Peyer's patch (tissue), 4 donors: ENCODE data around the gene CDK13. TPM values are rescaled to one million over a fixed set of nuclear protein-coding genes. Genes with fewer than 3 reads are reported as not detected.

Experiments used
- DNase-seq, 3 donors: peaks; one replicate each; pipeline ENCODE4 v3.0.0-alpha.2; 2017 to 2019
- H3K27ac ChIP-seq, 4 donors: fragments of 200-600 bp; sonication (generic); one replicate each; pipeline ENCODE4 v1.5.1; 2016 to 2019
- H3K27me3 ChIP-seq, 2 donors: fragments of 200-600 bp; sonication (generic); one replicate each; pipeline ENCODE4 v1.5.1; 2019
- H3K36me3 ChIP-seq, 3 donors: fragments of 200-600 bp; sonication (generic); one replicate each; pipeline ENCODE4 v1.5.1; 2016 to 2019
- H3K4me1 ChIP-seq, 4 donors: fragments of 200-600 bp; sonication (generic); one replicate each; pipeline ENCODE4 v1.5.1; 2016 to 2019
- H3K4me3 ChIP-seq, 4 donors: fragments of 200-600 bp; sonication (generic); 1 replicate in 3 of 4; 2 replicates in 1 of 4; pipeline ENCODE4 v1.5.1; 2016 to 2019; ENCODE audit warnings: mild to moderate bottlenecking in 1 of 4
- H3K9me3 ChIP-seq, 4 donors: fragments of 200-600 bp; sonication (generic); one replicate each; pipeline ENCODE4 v1.5.1; 2016 to 2019; ENCODE audit warnings: mild to moderate bottlenecking in 1 of 4
- POLR2A ChIP-seq, 2 donors: fragments of 450-650 bp; IDR thresholded peaks; one replicate each; pipeline ENCODE4 v1.5.1; 2017; ENCODE audit warnings: antibody characterized with exemption in 2 of 2, mild to moderate bottlenecking in 2 of 2, moderate library complexity in 2 of 2
- total RNA-seq, 4 donors: library from RNA; depleted of rRNA; stranded (reverse); fragments of >200 nt; gene quantifications; one replicate each; pipeline ENCODE4 v1.1.0, GENCODE V29; 2016
- TF ChIP-seq, protein P1 (sequence below), 6 experiments: fragments of 450-650 bp in 4 of 6; fragments of 200-600 bp in 2 of 6; sonication (generic) in 1 of 6; IDR thresholded peaks; one replicate each; pipeline ENCODE4 v1.5.1; 2017 to 2019; ENCODE audit warnings: antibody characterized with exemption in 6 of 6, mild to moderate bottlenecking in 3 of 6, moderate library complexity in 1 of 6

CDK13 gene
- total RNA-seq, 4 donors from 2014 or later = 76.7 to 164 (median 109) TPM

DNA sequence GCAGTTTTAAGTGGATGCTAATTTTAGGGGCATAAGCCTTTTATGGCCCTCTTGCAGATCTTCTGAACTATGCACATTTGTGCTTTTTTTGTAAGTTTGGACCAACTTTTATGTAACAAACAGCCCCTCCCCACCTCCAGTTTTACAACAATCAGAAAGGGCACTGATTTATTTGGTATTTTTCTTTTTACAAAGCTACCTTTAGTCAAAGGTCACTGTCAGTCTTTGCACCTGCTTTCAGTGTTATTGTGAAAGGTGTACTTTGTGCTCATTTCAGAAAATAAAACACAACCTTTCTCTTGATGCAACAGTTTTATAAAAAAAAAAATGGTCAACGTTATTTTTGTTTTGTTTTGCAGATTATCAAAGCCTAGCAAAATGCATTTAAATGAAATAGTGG lies 145.2 kb downstream of the CDK13 start:
- H3K4me3 ChIP-seq = no peak overlapping the region
- TF ChIP-seq, protein P1, sequence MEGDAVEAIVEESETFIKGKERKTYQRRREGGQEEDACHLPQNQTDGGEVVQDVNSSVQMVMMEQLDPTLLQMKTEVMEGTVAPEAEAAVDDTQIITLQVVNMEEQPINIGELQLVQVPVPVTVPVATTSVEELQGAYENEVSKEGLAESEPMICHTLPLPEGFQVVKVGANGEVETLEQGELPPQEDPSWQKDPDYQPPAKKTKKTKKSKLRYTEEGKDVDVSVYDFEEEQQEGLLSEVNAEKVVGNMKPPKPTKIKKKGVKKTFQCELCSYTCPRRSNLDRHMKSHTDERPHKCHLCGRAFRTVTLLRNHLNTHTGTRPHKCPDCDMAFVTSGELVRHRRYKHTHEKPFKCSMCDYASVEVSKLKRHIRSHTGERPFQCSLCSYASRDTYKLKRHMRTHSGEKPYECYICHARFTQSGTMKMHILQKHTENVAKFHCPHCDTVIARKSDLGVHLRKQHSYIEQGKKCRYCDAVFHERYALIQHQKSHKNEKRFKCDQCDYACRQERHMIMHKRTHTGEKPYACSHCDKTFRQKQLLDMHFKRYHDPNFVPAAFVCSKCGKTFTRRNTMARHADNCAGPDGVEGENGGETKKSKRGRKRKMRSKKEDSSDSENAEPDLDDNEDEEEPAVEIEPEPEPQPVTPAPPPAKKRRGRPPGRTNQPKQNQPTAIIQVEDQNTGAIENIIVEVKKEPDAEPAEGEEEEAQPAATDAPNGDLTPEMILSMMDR (IDR thresholded peaks at IDR 0.05) = no peak
- TF ChIP-seq POLR2A (IDR thresholded peaks at IDR 0.05) = no peak
- H3K36me3 ChIP-seq = peaks cover 0 to 48% (median 0%) of the 10 kb centered on the region in 3 donors
- H3K27me3 ChIP-seq = no peaks in the 10 kb centered on the region
- no peak for DNase-seq
- no peaks in the 10 kb centered on the region for H3K9me3 ChIP-seq
- H3K4me1 ChIP-seq = no peaks in the 10 kb centered on the region
- H3K27ac ChIP-seq = no peak overlapping the region

DNA sequence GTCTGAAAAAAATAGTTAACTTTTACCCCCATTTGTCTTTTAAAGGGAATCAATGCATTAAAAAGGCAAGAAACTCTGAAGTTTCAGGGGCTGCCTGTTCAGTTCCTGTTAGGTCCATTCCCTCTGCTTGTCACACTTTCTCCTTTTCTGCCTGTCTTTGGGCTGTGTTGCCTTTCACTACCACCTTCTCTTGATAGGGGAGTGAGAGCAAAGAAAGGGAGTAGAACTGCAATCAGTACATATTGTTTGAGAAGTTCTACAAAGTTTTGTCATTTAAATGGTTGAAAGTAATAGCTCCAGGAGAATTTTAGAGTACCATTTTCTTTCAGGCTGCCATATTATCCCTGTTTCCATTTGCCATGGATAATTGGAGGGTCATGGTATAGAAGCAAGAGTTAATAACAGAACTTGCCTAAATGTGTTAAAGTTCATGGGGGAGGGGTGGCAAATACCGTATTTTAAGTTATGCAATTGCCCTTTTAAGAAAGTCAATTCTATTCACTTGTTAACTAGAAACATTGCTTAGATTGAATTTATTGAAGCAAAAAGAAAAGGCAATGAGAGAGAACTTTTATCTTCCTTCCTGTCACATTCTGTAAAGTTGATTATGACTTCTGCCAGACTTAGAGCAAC lies 145.8 kb downstream of the CDK13 start:
- Histone ChIP-seq H3K36me3 (peaks cover 0 to 42% (median 0%) of the 10 kb centered on the region in 3 donors), H3K27ac (no peak overlapping the region), H3K27me3 (no peaks in the 10 kb centered on the region), H3K4me1 (no peaks in the 10 kb centered on the region), H3K9me3 (no peaks in the 10 kb centered on the region), H3K4me3 (no peak overlapping the region)
- DNase-seq = no peak
- TF ChIP-seq POLR2A (IDR thresholded peaks at IDR 0.05) = no peak
- TF ChIP-seq, protein P1 (IDR thresholded peaks at IDR 0.05) = no peak

DNA sequence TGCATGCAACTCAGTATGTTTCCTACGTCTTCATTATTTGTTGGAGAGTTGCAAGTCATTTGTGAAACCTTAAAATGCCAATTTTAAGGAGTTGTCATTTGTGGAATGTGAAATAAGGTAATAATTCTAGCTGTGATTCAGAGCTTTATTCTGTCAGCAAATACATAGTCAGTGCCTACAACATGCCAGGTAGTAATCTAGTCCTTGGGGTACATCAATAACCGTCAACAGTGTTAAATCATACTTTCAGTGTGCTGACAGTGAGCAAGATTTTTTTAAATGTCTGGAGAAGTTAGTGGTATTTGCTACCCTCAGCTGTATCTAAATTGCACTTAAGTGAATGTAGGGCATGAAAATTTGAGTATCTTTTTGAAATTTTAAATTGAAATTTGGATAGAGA lies 147.7 kb downstream of the CDK13 start:
- H3K4me1 ChIP-seq = no peaks in the 10 kb centered on the region
- H3K36me3 ChIP-seq = peaks cover 0 to 25% (median 0%) of the 10 kb centered on the region in 3 donors
- no peaks in the 10 kb centered on the region for H3K27me3 ChIP-seq
- H3K27ac ChIP-seq = no peak overlapping the region
- no peaks in the 10 kb centered on the region for H3K9me3 ChIP-seq
- H3K4me3 ChIP-seq = no peak overlapping the region
- no peak for DNase-seq
- TF ChIP-seq, protein P1 (IDR thresholded peaks at IDR 0.05) = no peak
- no peak for TF ChIP-seq POLR2A (IDR thresholded peaks at IDR 0.05)

DNA sequence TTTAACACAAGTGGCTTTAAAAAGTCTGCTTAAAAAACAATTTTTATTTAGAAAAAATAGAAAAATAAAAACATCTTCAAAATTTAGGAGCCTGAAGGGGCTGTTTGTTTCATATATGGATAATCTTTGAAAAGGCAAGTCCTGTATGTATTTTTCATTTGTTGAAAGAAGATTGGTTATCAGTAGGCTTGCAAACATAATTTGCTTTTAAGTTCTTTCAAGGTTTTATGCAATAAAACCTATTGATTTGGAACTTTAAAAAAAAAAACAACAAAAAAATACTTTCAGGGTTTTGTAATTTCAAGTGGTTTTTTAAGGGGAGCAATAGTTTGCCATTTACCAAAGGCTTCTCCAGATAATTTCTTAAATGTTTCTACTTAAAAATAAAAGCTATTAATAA lies 148.8 kb downstream of the CDK13 start:
- Histone ChIP-seq H3K4me1 (no peaks in the 10 kb centered on the region), H3K27me3 (no peaks in the 10 kb centered on the region), H3K4me3 (no peak overlapping the region), H3K9me3 (no peaks in the 10 kb centered on the region), H3K27ac (no peak overlapping the region), H3K36me3 (peaks cover 0 to 14% (median 0%) of the 10 kb centered on the region in 3 donors)
- DNase-seq = no peak
- TF ChIP-seq, protein P1 (IDR thresholded peaks at IDR 0.05) = no peak
- TF ChIP-seq POLR2A (IDR thresholded peaks at IDR 0.05) = no peak

DNA sequence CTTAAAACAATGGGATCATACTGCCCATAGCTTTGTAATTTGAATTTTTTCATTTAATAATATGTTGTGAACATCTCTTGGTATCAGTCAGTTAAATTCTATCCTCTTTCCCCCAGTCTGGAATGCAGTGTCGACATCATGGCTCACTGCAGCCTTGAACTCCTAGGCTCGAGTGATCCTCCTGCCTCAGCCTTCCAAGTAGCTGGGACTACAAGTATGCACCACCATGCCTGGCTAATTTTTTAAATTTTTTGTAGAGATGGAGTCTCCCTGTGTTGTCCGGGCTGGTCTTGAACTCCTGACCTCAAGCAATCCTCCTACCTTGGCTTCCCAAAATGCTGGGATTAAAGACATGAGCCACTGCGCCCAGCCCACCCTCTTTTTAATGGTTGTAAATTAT lies 149.8 kb downstream of the CDK13 start:
- Histone ChIP-seq H3K4me1 (no peaks in the 10 kb centered on the region), H3K4me3 (no peak overlapping the region), H3K9me3 (no peaks in the 10 kb centered on the region), H3K36me3 (peaks cover 0 to 4% (median 0%) of the 10 kb centered on the region in 3 donors), H3K27me3 (no peaks in the 10 kb centered on the region), H3K27ac (no peak overlapping the region)
- TF ChIP-seq POLR2A (IDR thresholded peaks at IDR 0.05) = no peak
- TF ChIP-seq, protein P1 (IDR thresholded peaks at IDR 0.05) = no peak
- DNase-seq = no peak
